GM21367 (cell line): ENCODE data around the gene FKBP3.
"Not testable (repeated sequence)": the region's sequence is repeated elsewhere in the genome, so short reads cannot be mapped to it uniquely, and the experiment has no call there.

Source experiments
- ATAC-seq: cut with Tn5 transposase; IDR thresholded peaks from one replicate; pipeline ENCODE4 v1.9.1; 2021; ENCODE audit not compliant: unreplicated experiment

Gene FKBP3

DNA sequence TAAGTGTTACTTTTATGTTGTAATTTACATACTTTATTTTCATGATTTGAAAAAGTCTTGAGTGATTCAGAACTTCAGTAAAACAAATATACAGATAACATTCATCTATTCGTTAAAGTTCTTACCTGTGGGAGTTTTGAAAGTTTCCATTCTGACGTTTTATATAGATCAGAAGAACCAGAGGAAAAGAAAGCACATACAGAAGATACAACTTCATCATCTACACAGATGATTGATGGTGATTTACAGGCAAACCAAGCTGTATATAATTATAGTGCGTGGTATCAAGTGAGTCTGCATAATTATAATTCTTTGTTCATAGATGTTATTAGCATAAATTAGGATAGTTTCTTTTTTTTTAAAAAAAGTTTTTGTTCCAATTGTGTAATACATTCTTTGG lies 20.0 kb downstream of the FKBP3 start:
- no peak for ATAC-seq

DNA sequence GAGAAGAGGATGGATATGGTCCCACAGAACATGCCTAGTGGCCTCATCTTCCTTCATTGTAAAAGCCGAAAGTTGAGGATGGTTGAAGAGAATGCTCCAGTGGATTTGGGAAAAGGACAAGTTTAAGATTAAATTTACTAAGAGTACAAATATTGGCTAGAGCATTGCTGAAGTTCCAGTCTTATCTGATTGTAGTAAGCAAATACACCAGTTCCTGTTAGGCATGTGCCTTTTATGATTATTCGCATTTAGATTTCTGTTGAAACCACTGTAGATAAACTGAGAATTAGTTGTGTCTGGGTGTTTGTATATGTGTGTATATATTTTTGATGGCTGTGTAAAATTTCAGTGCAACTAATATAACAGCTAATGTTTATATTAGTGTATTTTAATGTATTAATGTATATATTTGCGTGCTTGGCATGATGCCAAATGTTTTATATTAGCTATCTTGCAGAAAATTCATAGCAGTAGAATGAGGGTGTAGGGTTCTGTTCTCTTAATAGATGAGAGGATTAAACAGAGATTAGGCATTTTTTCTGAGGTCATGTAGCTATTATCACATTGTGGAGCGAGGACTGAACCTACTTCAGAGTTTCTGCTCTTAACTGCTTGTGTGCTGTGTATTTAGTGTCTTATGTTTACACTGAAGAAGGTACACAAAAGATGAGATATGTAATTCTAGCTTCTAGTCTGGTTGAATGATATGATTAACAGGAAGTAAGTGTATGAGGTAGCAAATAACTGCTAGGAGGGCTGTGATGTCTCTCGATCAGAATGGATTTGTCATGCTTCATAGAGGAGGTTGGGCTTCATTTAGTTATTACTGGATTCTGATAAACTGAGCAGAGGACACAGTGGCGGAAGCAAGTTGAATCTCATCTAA lies 21.1 kb downstream of the FKBP3 start:
- no peak for ATAC-seq

DNA sequence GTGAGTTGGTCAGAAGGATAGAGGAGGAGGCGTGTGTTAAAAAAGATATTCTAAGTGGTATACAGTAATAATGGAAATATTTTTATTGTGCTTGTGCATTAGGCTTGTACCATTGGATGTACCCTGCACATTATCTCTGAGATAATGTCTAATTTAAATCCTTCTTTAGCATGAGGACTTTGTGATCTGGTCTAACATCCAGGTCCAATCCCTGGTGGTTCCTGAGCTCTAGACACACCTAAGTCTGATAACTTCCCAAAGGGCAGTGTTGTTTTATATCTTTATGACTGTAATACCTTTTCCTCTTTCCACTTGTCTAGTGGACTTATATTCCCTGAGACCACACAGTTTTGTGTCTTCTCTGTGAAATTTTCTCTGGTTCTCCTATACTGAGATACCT lies 29.7 kb downstream of the FKBP3 start:
- ATAC-seq, result no peak

DNA sequence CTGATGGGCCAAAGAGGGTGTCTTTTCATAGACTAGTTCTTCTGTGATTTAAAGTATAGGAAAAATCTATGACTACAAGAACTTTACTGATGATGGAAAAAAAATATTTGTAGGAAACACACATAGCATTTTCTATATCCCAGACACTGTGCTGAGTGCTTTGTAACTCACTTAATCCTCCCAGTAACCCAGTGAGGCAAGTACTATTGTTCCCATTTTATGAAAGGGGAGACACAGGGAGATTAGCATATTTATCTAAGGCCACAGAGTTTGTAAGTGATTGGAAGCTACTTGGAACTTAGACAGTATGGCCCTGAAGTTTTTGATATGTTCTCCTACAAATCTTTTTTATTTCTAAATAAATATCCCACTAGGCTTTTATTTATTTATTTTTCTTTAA lies 30.5 kb downstream of the FKBP3 start:
- ATAC-seq, result no peak

DNA sequence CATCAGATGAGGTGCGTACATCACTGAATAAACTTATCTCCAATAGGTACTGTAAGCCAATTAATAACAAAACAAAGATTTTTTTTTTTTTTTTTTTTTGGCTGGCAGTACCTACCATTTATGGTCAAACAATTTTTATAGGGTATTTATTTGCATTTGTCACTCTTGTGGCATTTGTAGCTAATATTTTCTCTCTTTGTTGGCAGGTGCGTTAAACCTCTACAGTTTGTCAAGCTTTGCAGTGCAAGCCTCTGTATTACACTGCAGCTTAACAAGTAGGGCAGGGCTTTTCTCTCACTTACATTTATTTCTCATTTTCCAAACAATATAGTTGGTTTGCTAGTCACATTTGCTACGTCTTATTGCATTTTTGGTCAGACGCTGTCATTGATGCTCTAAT lies 38.1 kb downstream of the FKBP3 start:
- no peak for ATAC-seq

DNA sequence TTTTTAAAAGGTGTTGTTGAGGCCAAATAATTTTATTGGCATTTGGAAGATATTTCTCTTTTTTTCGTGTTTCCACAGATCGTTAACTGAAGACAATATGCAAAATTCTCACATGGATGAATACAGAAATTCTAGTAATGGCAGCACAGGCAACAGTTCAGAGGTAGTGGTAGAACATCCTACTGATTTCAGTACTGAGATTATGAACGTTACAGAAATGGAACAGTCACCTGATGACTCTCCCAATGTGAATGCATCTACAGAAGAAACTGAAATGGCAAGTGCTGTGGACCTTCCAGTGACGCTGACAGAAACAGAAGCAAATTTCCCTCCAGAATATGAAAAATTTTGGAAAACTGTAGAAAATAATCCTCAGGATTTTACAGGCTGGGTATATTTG lies 39.1 kb downstream of the FKBP3 start:
- no peak for ATAC-seq

DNA sequence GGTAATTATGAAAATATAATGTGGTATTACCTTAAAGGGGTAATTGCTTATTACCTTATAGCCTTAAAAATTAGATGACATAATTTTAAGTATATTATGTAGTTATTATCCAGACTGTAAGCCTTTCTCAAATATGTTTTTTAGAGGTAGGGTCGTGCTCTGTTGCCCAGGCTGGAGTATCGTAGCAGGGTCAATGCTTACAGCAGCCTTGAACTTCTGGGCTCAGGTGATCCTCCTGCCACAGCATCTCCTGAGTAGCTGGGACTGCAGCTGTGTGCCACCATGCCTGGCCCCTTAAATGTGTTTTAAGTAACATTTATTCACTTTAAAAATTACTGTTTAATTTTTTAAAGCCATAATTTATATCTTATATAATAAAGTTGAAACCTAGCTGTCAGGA lies 40.0 kb downstream of the FKBP3 start:
- no peak for ATAC-seq

DNA sequence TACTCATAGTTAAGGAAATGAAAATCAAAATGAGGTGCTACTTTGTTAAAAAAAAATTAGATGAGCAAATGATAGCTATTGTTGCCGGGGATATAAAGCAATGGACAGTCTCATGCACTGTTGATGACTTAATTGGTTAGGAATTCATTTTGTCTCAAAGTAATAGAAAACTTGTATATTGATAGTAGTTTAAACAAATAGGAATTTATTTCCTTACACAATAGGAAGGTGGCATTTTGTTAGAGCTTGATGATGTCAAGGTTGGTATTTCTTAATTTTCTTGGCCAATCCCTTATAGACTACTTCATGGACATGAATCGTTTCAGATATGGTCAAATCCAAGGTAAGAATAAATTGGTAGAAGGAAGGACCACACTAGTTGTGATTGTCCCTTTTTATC lies 42.6 kb downstream of the FKBP3 start:
- ATAC-seq, result no peak

DNA sequence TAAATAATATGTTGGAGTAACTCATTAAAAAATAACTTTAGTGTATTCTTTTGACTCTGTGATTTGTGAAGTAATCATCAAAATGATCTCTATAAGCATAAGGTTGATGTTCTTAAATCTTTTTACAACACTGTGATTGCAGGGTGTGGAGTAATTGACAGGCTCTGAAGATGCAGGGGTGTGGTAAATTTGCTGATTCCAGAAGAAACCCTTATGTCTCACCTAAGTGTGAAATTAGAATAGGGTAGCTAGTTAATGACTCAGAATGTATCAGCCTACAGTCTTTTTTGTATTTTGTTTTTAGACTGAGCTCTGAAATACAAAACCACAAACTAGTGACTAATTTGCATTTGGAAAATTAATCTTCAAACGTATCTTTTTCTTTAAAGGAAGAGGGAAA lies 44.5 kb downstream of the FKBP3 start:
- ATAC-seq, result peak; percentile 65

DNA sequence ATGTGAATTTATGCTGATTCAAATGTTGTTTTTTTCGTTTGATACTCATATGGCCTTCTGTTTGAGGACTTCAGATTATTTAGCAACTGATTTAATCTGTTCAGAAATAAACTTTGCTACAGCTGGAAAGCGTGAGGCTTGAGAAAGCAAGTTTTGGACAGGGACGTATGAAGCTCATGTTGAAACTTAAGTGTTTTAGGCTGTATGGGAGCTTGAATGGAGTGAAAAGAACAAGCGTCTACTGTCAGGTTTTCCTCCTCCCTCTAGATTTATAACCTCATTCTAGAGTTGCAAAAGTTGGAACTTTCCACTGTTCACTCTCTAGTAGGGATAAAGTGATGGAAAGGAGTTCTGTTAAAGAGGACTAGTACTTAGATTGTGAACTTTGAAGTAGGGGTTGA lies 49.3 kb downstream of the FKBP3 start:
- ATAC-seq, result no peak

DNA sequence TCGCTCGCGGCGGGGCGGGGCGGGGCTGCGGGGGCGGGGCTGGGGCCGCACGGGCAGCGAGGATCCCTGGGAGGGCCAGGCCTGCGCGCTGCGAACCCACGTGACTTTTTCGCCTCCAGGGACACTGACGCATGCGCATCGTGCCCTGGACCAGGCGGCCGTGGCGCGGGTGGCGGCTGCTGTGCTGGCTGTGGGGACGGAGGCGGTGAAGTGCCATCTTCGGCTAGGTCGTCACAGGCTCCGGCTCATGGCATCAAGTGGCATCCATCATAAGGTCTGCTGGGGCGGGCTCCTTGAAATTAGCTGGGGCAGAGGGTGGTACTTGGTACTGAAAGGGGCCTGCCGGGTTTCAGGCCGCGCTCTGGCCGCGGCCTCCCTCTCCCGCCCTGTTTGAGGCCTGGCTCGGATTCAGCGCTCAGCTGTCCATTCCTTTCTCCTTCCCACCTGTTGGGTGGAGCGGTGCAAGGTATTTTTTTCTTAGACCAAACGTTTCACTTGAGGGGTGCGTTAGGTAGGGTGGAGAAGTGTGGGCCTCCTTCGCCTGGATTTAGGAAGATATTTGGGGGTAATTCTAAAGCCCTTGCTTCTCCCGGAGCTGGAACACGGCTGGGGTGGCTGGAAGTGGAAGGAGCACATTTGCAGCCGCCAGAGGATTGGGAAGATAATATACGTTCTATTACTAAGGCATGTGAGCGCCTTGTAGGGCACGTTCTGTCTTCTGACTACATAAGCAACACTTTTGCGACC lies 50.1 kb downstream of the FKBP3 start, which contains the start of gene PRPF39:
Gene PRPF39 (plus strand): TSS at position 141 of the 747 bp plus-strand sequence. CDS start 11,124 bp downstream, outside the sequence.
- peak; percentile 89 for ATAC-seq

DNA sequence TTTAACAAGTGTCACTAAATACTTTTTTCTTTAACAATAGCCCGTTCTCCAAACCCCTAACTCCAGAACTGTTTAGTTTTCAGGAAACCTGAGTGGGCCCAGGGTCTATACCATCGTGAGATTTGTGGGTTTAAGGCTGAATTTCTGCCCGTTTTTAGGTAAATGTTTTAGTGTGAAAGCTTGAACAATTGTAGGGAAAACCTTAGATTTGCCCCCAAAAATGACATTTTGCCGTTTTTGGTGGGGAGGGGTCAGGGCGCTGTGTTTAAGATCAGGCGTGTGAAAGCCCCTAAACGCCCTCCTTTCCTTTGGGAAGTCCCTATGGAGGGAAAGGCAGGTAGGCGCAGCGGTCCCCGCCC lies 50.7 kb downstream of the FKBP3 start:
- peak; percentile 6 for ATAC-seq

DNA sequence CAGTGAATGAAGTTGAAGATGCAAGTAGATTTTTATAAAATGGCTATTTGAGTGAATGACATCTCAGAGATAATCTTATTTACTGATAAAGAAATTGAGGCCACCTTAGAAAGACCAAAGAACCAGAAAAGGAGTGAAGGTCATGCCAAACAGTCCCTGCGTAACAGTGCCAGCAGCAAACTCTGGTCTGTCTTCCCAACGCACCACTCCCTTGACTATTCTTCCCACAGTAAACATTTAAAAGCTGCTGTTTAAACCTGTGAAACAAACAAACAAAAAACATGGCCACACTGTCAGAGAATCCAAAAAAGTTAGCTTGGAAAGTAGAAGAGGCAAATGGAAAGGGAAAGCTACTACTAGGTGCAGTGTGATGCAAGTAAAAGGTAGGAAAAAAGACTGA lies 51.9 kb downstream of the FKBP3 start:
- ATAC-seq, result no peak

DNA sequence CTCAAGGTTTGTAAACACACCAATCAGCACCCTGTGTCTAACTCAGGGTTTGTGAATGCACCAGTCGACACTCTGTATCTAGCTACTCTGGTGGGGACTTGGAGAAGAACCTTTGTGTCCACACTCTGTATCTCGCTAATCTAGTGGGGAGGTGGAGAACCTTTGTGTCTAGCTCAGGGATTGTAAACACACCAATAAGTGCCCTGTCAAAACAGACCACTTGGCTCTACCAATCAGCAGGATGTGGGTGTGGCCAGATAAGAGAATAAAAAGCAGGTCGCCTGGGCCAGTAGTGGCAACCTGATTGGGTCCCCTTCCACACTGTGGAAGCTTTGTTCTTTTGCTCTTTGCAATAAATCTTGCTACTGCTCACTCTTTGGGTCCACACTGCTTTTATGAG lies 53.2 kb downstream of the FKBP3 start:
- ATAC-seq, result not testable (repeated sequence)

DNA sequence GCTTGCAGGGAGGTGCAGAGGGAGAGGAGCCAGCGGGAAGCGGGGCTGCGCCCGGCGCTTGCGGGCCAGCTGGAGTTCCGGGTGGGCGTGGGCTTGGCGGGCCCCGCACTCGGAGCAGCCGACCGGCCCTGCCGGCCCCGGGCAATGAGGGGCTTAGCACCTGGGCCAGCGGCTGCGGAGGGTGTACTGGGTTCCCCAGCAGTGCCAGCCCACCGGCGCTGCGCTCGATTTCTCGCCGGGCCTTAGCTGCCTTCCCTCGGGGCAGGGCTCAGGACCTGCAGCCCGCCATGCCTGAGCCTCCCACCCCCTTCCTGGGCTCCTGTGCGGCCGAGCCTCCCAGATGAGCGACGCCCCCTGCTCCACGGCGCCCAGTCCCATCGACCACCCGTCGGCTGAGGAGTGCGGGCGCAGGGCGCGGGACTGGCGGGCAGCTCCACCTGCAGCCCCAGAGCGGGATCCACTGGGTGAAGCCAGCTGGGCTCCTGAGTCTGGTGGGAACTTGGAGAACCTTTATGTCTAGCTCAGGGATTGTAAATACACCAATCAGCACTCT lies 53.8 kb downstream of the FKBP3 start:
- ATAC-seq, result not testable (repeated sequence)

DNA sequence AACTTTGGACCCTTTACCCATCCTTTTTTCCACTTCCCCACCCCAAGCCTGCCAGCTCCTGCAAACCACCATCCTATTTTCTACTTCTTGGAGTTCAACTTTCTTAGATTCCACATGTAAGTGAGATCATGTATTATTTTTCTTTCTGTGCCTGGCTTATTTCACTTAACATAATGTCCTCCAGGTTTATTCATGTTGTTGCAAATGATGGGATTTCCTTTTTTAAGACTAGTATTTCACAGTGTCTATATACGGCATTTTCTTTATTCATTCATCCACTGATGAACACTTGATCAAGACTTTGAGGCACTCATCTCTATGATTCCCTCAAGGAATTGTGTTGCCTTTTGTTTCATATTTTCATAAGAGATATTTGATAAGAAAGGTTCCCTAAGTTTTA lies 56.0 kb downstream of the FKBP3 start:
- ATAC-seq, result no peak

DNA sequence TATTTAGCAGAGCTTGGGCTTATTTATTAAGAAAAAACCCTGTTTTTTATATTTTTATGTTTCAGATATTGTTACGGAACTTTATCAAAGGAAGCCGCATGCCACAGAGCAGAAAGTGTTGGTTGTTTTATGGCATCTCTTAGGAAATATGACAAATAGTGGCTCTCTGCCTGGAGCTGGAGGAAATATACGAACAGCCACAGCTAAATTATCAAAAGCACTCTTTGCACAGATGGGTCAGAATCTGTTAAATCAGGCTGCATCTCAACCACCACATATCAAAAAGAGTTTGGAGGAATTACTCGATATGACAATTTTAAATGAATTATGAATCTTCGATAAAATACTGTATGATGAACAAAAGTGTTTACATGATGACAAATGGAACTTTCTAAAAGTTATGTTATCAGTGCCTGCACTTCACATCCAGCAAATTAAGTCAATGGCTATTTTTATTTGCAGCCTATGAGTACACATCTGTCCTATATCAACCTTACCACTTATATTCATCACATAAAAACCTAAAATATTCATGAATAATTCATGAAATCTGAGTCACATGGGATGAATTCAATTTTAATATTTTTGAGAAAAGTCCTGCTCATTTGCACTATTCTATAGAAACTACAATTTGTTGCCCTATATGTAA lies 60.9 kb downstream of the FKBP3 start:
- no peak for ATAC-seq

DNA sequence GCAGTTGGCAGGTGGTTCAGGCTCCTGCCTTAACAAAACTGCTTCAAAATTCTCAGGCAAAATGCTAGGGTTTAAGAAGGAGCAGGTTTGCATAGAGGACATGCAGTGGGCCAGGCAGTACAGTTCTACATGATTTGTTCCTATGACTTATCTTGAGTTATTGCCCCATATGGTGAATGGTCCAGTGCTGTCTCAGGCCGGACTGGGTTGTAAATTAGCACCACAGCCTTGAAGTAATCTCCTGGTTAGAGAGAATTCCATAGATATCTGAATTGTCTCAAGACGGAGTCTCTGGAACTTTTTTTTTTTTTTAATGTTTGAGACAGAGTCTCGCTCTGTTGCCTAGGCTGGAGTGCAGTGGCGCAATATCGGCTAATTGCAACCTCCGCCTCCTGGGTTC lies 62.2 kb downstream of the FKBP3 start:
- no peak for ATAC-seq

DNA sequence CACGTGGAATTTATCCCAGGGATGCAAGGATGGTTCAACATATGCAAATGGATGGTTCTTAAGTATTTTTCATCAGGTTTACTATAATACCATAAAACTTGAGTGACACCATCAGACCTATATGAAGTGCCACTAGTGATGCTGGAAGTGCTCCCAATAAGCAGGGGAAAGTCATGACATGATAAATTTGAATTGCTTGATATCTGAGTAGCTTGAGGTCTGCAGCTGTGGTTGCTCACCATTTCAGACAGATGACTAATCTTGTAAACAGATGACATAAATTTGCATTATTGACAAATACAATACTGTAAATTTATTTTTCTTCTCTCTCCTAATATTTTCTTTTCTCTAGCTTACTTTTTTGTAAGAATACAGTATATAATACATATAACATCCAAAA lies 64.1 kb downstream of the FKBP3 start:
- ATAC-seq, result no peak

DNA sequence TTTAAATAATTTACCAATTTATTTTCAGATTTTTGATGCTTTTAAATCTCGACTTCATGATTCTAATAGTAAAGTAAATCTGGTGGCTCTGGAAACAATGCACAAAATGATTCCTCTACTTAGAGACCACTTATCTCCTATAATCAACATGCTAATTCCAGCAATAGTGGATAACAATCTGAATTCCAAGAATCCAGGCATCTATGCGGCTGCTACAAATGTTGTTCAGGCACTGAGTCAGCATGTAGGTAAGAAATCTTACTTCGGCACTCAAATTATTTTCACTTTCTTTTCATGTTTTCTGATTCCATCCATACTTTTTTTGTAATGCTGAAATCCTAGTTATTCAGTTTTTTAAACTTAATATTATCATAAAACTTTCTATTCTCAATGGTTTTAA lies 65.9 kb downstream of the FKBP3 start:
- ATAC-seq, result no peak

DNA sequence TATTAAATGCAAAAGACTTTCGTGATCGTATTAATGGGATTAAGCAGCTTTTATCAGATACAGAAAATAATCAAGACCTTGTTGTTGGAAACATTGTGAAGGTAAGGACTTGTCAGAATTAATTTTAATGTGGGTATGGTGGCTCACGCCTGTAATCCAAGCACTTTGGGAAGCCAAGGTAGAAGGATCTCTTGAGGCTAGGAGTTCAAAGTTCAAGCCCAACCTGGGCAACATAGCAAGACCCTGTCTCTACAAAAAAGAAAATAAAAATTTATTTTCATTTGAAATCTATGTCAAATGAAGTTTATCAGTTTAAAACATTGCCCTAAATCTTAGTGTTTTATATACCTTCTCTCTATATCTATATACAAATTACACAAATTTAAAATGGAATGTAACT lies 67.6 kb downstream of the FKBP3 start:
- ATAC-seq, result no peak

DNA sequence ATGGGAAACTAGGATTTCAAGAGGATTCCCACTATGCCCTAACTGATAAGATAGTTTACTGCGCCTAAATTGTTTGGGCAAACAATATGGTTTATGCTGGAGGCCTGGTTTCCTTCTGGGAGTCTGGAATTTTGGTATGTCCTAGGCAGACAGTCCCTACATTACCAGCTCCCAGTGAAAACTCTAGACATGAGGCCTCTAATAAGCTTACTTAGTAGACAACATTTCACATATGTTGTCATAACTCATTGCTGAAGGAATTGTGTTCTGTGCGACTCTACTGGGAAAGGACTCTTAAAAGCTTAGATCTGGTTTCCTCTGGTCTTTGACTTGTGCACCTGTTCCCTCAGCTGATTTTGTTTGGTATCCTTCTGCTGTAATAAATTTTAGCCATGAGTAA lies 68.3 kb downstream of the FKBP3 start:
- no peak for ATAC-seq
